Ishikawa (cell line): ENCODE data around the gene ATP11A.

Experiments
- CEBPB ChIP-seq: IDR thresholded peaks from 2 replicates; pipeline ENCODE4 v1.6.1; 2012
- CREB1 ChIP-seq: IDR thresholded peaks from 2 replicates; pipeline ENCODE4 v1.6.1; 2012; ENCODE audit warnings: low read depth
- EP300 ChIP-seq: IDR thresholded peaks from 2 replicates; pipeline ENCODE4 v1.6.1; 2012; ENCODE audit warnings: borderline replicate concordance
- FOXM1 ChIP-seq: IDR thresholded peaks from 2 replicates; pipeline ENCODE4 v1.6.1; 2012; ENCODE audit warnings: low read depth, borderline replicate concordance
- MAX ChIP-seq: IDR thresholded peaks from 2 replicates; pipeline ENCODE4 v1.6.1; 2012
- NFIC ChIP-seq: IDR thresholded peaks from 2 replicates; pipeline ENCODE4 v1.6.1; 2012
- RAD21 ChIP-seq: IDR thresholded peaks from 2 replicates; pipeline ENCODE4 v1.6.1; 2012; ENCODE audit warnings: low read depth
- TAF1 ChIP-seq: IDR thresholded peaks from 2 replicates; pipeline ENCODE4 v1.6.1; 2012; ENCODE audit warnings: low read depth, mild to moderate bottlenecking
- TCF12 ChIP-seq: IDR thresholded peaks from 2 replicates; pipeline ENCODE4 v1.6.1; 2012; ENCODE audit warnings: low read depth
- TEAD4 ChIP-seq: IDR thresholded peaks from 2 replicates; pipeline ENCODE4 v1.6.1; 2012
- YY1 ChIP-seq: IDR thresholded peaks from 2 replicates; pipeline ENCODE4 v1.6.1; 2012; ENCODE audit warnings: low read depth
- ZBTB7A ChIP-seq: IDR thresholded peaks from 2 replicates; pipeline ENCODE4 v1.6.1; 2012; ENCODE audit warnings: low read depth

GRCh38 chr13:112868308-112868707 lies 178.5 kb downstream of the ATP11A start:
- TF ChIP-seq RAD21 (no peak), ZBTB7A (no peak), MAX (no peak), NFIC (no peak), TAF1 (no peak), FOXM1 (no peak), EP300 (no peak), CEBPB (no peak), YY1 (no peak), TEAD4 (no peak), CREB1 (no peak), TCF12 (no peak)
